Measurements from ENCODE around the gene SMARCC2.

Gene SMARCC2

DNA sequence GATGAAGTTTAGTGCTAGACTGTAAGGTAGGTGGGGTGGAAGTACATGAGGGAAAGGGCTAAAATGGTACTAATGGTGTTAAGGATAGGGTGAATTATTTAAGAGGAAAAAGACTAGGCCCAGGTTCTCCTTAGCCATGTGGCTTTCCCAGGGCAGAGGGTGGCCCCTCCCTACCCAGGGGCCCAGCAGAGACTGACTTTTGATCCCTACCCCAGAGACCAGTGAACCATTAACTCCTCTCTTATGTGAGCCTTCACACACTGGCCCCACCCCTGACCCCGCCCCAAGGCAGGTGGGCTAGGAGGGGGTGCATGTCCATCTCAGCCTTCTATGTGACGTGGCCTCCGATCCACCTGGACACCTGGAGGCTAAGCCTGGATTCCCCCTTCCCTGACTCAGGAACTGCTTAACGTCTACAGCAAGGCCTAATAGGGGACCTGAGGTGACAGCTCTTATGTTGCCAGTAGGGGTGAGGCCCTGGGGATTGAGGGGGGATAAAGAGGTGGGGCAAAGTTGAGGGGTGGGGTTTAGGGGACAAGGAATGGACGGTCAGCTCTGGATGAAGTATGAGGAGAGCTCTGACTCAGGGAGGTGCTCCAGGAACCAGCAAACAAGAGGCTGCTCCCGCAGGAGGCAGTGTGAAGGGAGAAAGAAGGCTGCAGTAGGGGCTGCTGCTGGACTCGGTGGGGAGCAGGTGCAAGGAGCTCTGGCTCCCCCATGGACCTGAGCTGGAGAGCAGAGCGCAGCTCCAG lies 41.3 kb upstream of the SMARCC2 start:
- peaks cover 3% of the 10 kb centered on the region for H3K4me1 ChIP-seq (ENCODE audit: insufficient read depth, low read length, poor library complexity, severe bottlenecking)
- H3K9me2 ChIP-seq (replicated peaks; ENCODE audit: low read depth, low read length): no peaks in the 10 kb centered on the region
- no peak overlapping the region for H3K4me3 ChIP-seq (ENCODE audit: low read length, poor library complexity, severe bottlenecking)
- TF ChIP-seq, protein P1, sequence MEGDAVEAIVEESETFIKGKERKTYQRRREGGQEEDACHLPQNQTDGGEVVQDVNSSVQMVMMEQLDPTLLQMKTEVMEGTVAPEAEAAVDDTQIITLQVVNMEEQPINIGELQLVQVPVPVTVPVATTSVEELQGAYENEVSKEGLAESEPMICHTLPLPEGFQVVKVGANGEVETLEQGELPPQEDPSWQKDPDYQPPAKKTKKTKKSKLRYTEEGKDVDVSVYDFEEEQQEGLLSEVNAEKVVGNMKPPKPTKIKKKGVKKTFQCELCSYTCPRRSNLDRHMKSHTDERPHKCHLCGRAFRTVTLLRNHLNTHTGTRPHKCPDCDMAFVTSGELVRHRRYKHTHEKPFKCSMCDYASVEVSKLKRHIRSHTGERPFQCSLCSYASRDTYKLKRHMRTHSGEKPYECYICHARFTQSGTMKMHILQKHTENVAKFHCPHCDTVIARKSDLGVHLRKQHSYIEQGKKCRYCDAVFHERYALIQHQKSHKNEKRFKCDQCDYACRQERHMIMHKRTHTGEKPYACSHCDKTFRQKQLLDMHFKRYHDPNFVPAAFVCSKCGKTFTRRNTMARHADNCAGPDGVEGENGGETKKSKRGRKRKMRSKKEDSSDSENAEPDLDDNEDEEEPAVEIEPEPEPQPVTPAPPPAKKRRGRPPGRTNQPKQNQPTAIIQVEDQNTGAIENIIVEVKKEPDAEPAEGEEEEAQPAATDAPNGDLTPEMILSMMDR (conservative IDR thresholded peaks at IDR 0.05; ENCODE audit: low read length): no peak
- TF ChIP-seq EZH2phosphoT487 (IDR thresholded peaks at IDR 0.05; ENCODE audit: borderline replicate concordance): no peak
- no peaks in the 10 kb centered on the region for H3K79me2 ChIP-seq (ENCODE audit: insufficient read depth, low read length)
- H3F3A ChIP-seq (ENCODE audit: low read depth): no peaks in the 10 kb centered on the region
- no peaks in the 10 kb centered on the region for H3K36me3 ChIP-seq (ENCODE audit: insufficient read depth, low read length)
- no peak overlapping the region for H2AFZ ChIP-seq (ENCODE audit: low read length)
- H3K4me2 ChIP-seq (ENCODE audit: low read depth, low read length, poor library complexity, severe bottlenecking): no peak overlapping the region
- no peaks in the 10 kb centered on the region for H3K27me3 ChIP-seq (ENCODE audit: insufficient read depth, low read length, poor library complexity, severe bottlenecking)
- H3K9ac ChIP-seq (ENCODE audit: low read depth, low read length, poor library complexity, severe bottlenecking): no peak overlapping the region
- H3K9me3 ChIP-seq (ENCODE audit: insufficient read depth, low read depth, low read length): no peaks in the 10 kb centered on the region
- H4K20me1 ChIP-seq (ENCODE audit: insufficient read depth, low read length, poor library complexity, severe bottlenecking): no peaks in the 10 kb centered on the region

- Histone ChIP-seq H3K27me3 (ENCODE audit: insufficient read depth, low read length, poor library complexity, severe bottlenecking) (no peaks in the 10 kb centered on the region), H2AFZ (ENCODE audit: low read length) (no peak within 1 kb of the TSS), H3K9me2 (replicated peaks; ENCODE audit: low read depth, low read length) (no peaks in the 10 kb centered on the region), H3K4me1 (ENCODE audit: insufficient read depth, low read length, poor library complexity, severe bottlenecking) (peaks cover 7% of the 10 kb centered on the region), H3K9ac (ENCODE audit: low read depth, low read length, poor library complexity, severe bottlenecking) (no peak within 1 kb of the TSS), H3K9me3 (ENCODE audit: insufficient read depth, low read depth, low read length) (no peaks in the 10 kb centered on the region), H3K36me3 (ENCODE audit: insufficient read depth, low read length) (no peaks in the 10 kb centered on the region), H3K79me2 (ENCODE audit: insufficient read depth, low read length) (no peaks in the 10 kb centered on the region; the same call in 1 of the 2 replicates), H3K4me3 (ENCODE audit: low read length, poor library complexity, severe bottlenecking) (no peak within 1 kb of the TSS), H3K4me2 (ENCODE audit: low read depth, low read length, poor library complexity, severe bottlenecking) (no peak within 1 kb of the TSS), H3F3A (ENCODE audit: low read depth) (no peaks in the 10 kb centered on the region), H4K20me1 (ENCODE audit: insufficient read depth, low read length, poor library complexity, severe bottlenecking) (no peaks in the 10 kb centered on the region)
- no peak for TF ChIP-seq EZH2phosphoT487 (IDR thresholded peaks at IDR 0.05; ENCODE audit: borderline replicate concordance)
- TF ChIP-seq, protein P1 (conservative IDR thresholded peaks at IDR 0.05; ENCODE audit: low read length): no peak
These were observed 40.7 kb upstream of the SMARCC2 start, which contains the start of gene SLC39A5 for GRCh38 chr12:56229916-56230431. SLC39A5 (plus strand) TSS chr12:56230051; CDS start chr12:56231275, 1,224 bp downstream.

- H3K27me3 ChIP-seq (ENCODE audit: insufficient read depth, low read length, poor library complexity, severe bottlenecking): no peaks in the 10 kb centered on the region
- no peaks in the 10 kb centered on the region for H3K36me3 ChIP-seq (ENCODE audit: insufficient read depth, low read length)
- H4K20me1 ChIP-seq (ENCODE audit: insufficient read depth, low read length, poor library complexity, severe bottlenecking): no peaks in the 10 kb centered on the region
- H3K79me2 ChIP-seq (ENCODE audit: insufficient read depth, low read length): peaks cover 5% of the 10 kb centered on the region; the same call in 1 of the 2 replicates
- TF ChIP-seq EZH2phosphoT487 (IDR thresholded peaks at IDR 0.05; ENCODE audit: borderline replicate concordance): no peak
- TF ChIP-seq, protein P1 (conservative IDR thresholded peaks at IDR 0.05; ENCODE audit: low read length): no peak
- no peak overlapping the region for H3K9ac ChIP-seq (ENCODE audit: low read depth, low read length, poor library complexity, severe bottlenecking)
- no peaks in the 10 kb centered on the region for H3K9me2 ChIP-seq (replicated peaks; ENCODE audit: low read depth, low read length)
- no peak overlapping the region for H3K4me2 ChIP-seq (ENCODE audit: low read depth, low read length, poor library complexity, severe bottlenecking)
- H3F3A ChIP-seq (ENCODE audit: low read depth): no peaks in the 10 kb centered on the region
- H3K4me3 ChIP-seq (ENCODE audit: low read length, poor library complexity, severe bottlenecking): no peak overlapping the region
- H3K4me1 ChIP-seq (ENCODE audit: insufficient read depth, low read length, poor library complexity, severe bottlenecking): peaks cover 13% of the 10 kb centered on the region
- H3K9me3 ChIP-seq (ENCODE audit: insufficient read depth, low read depth, low read length): no peaks in the 10 kb centered on the region
- no peak overlapping the region for H2AFZ ChIP-seq (ENCODE audit: low read length)
These were observed 39.8 kb upstream of the SMARCC2 start for GRCh38 chr12:56229082-56229481.

Data from Loucy (cell line).